Peyer's patch (tissue), 4 donors: ENCODE measurements around the gene SEMA3F. TPM values are rescaled to one million over a fixed set of nuclear protein-coding genes. Genes with fewer than 3 reads are reported as not detected.

Experiments
- DNase-seq, 3 donors: peaks; one replicate each; pipeline ENCODE4 v3.0.0-alpha.2; 2017 to 2019
- H3K27ac ChIP-seq, 4 donors: fragments of 200-600 bp; sonication (generic); one replicate each; pipeline ENCODE4 v1.5.1; 2016 to 2019
- H3K27me3 ChIP-seq, 2 donors: fragments of 200-600 bp; sonication (generic); one replicate each; pipeline ENCODE4 v1.5.1; 2019
- H3K36me3 ChIP-seq, 3 donors: fragments of 200-600 bp; sonication (generic); one replicate each; pipeline ENCODE4 v1.5.1; 2016 to 2019
- H3K4me1 ChIP-seq, 4 donors: fragments of 200-600 bp; sonication (generic); one replicate each; pipeline ENCODE4 v1.5.1; 2016 to 2019
- H3K4me3 ChIP-seq, 4 donors: fragments of 200-600 bp; sonication (generic); 1 replicate in 3 of 4; 2 replicates in 1 of 4; pipeline ENCODE4 v1.5.1; 2016 to 2019; ENCODE audit warnings: mild to moderate bottlenecking in 1 of 4
- H3K9me3 ChIP-seq, 4 donors: fragments of 200-600 bp; sonication (generic); one replicate each; pipeline ENCODE4 v1.5.1; 2016 to 2019; ENCODE audit warnings: mild to moderate bottlenecking in 1 of 4
- CTCF ChIP-seq, 6 experiments: fragments of 450-650 bp in 4 of 6; fragments of 200-600 bp in 2 of 6; sonication (generic) in 1 of 6; IDR thresholded peaks; one replicate each; pipeline ENCODE4 v1.5.1; 2017 to 2019; ENCODE audit warnings: antibody characterized with exemption in 6 of 6, mild to moderate bottlenecking in 3 of 6, moderate library complexity in 1 of 6
- POLR2A ChIP-seq, 2 donors: fragments of 450-650 bp; IDR thresholded peaks; one replicate each; pipeline ENCODE4 v1.5.1; 2017; ENCODE audit warnings: antibody characterized with exemption in 2 of 2, mild to moderate bottlenecking in 2 of 2, moderate library complexity in 2 of 2
- total RNA-seq, 4 donors: library from RNA; depleted of rRNA; stranded (reverse); fragments of >200 nt; gene quantifications; one replicate each; pipeline ENCODE4 v1.1.0, GENCODE V29; 2016

Gene SEMA3F
- total RNA-seq, 4 donors from 2014 or later, result 21.2 to 41.0 (median 23.2) TPM

- Histone ChIP-seq H3K9me3 (no peaks in the 10 kb centered on the region), H3K36me3 (peaks cover 0 to 7% (median 0%) of the 10 kb centered on the region in 3 donors), H3K27me3 (peaks cover 0 to 15% of the 10 kb centered on the region in 2 donors), H3K4me3 (no peak overlapping the region), H3K27ac (no peak overlapping the region), H3K4me1 (peaks cover 0 to 14% (median 5%) of the 10 kb centered on the region in 4 donors)
- peak in 4 of 6 experiments; percentile 53 to 93 (median 90) for TF ChIP-seq CTCF (IDR thresholded peaks at IDR 0.05)
- no peak for TF ChIP-seq POLR2A (IDR thresholded peaks at IDR 0.05)
- peak; percentile 19 to 87 (median 83) for DNase-seq
Measured at GRCh38 chr3:50189274-50189673, 34.1 kb downstream of the SEMA3F start.

GRCh38 chr3:50189989-50190388 lies 34.9 kb downstream of the SEMA3F start:
- H3K27ac ChIP-seq, result no peak overlapping the region

DNA sequence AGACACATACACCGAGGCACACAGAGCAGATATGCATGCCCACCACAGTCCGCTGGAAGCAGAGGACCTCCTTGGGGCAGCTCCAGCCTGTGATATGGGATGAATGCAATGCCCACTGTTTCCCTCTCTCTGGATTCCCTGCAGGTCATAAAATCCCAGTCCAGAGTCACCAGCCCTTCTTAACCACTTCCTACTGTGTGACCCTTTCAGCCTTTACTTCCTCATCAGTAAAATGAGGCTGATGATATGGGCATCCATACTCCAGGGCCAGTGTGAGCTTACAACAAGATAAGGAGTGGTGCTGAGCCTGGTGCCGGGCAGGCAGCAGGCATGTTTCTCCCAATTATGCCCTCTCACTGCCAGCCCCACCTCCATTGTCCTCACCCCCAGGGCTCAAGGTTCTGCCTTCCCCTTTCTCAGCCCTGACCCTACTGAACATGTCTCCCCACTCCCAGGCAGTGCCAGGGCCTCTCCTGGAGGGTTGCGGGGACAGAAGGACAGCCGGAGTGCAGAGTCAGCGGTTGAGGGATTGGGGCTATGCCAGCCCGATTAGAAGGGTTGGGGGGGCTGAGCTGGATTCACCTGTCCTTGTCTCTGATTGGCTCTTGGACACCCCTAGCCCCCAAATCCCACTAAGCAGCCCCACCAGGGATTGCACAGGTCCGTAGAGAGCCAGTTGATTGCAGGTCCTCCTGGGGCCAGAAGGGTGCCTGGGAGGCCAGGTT lies 36.0 kb downstream of the SEMA3F start, which contains the start of gene GNAT1:
GNAT1 (plus strand) TSS at position 675 of the 725 bp plus-strand sequence. CDS start 116 bp downstream, outside the sequence.
- H3K4me1 ChIP-seq, result peaks cover 0 to 27% (median 9%) of the 10 kb centered on the region in 4 donors
- no peak for DNase-seq
- H3K27me3 ChIP-seq, result peaks cover 0 to 16% of the 10 kb centered on the region in 2 donors
- H3K4me3 ChIP-seq, result no peak within 1 kb of the TSS
- no peak for TF ChIP-seq POLR2A (IDR thresholded peaks at IDR 0.05)
- TF ChIP-seq CTCF (IDR thresholded peaks at IDR 0.05), result no peak
- no peaks in the 10 kb centered on the region for H3K36me3 ChIP-seq
- no peaks in the 10 kb centered on the region for H3K9me3 ChIP-seq
- H3K27ac ChIP-seq, result no peak within 1 kb of the TSS

More at GRCh38 chr3:50189989-50190388, 34.9 kb downstream of the SEMA3F start:
- Histone ChIP-seq H3K4me3 (no peak overlapping the region), H3K27me3 (peaks cover 0 to 16% of the 10 kb centered on the region in 2 donors), H3K4me1 (peaks cover 0 to 21% (median 9%) of the 10 kb centered on the region in 4 donors), H3K9me3 (no peaks in the 10 kb centered on the region), H3K36me3 (peaks cover 0 to 7% (median 0%) of the 10 kb centered on the region in 3 donors)
- TF ChIP-seq POLR2A (IDR thresholded peaks at IDR 0.05), result no peak
- no peak for TF ChIP-seq CTCF (IDR thresholded peaks at IDR 0.05)
- DNase-seq, result no peak

- H3K9me3 ChIP-seq, result no peaks in the 10 kb centered on the region
- H3K36me3 ChIP-seq, result no peaks in the 10 kb centered on the region
- peaks cover 0 to 16% of the 10 kb centered on the region in 2 donors for H3K27me3 ChIP-seq
- H3K27ac ChIP-seq, result no peak overlapping the region
- DNase-seq, result no peak
- TF ChIP-seq POLR2A (IDR thresholded peaks at IDR 0.05), result no peak
- no peak for TF ChIP-seq CTCF (IDR thresholded peaks at IDR 0.05)
- H3K4me1 ChIP-seq, result peaks cover 0 to 27% (median 9%) of the 10 kb centered on the region in 4 donors
- no peak overlapping the region for H3K4me3 ChIP-seq
Measured at GRCh38 chr3:50192124-50192523, 37.0 kb downstream of the SEMA3F start.

DNA sequence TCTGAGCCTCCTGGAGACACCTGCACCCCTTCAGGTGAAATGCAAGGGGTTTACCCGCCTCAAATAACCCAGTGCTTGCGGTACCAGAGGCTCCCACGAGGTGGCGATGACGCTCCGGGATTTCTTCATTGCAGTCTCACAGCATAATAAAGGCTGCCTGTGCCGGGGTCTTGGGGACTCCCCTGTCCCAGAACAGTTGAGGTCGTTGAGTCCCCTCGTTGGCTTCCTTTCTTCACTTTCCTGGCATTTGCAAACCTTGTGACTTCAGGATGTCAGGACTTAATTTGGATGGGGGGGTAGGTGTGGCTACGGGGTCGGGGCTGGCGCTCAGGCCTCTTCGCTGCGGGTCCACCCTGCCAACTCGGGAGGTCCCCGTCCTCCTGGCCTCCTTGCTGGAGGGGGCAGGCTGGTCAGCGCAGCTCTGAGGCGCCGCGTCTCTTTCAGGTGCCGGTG lies 37.6 kb downstream of the SEMA3F start:
- no peaks in the 10 kb centered on the region for H3K36me3 ChIP-seq
- no peak overlapping the region for H3K27ac ChIP-seq
- H3K27me3 ChIP-seq, result peaks cover 0 to 16% of the 10 kb centered on the region in 2 donors
- H3K4me3 ChIP-seq, result no peak overlapping the region
- H3K9me3 ChIP-seq, result no peaks in the 10 kb centered on the region
- peak; percentile 68 to 90 (median 83) for DNase-seq
- TF ChIP-seq POLR2A (IDR thresholded peaks at IDR 0.05), result no peak
- TF ChIP-seq CTCF (IDR thresholded peaks at IDR 0.05), result peak; percentile 74 to 95 (median 91)
- peaks cover 0 to 27% (median 9%) of the 10 kb centered on the region in 4 donors for H3K4me1 ChIP-seq
